H1 (cell line): ENCODE data around the gene INF2. TPM values are rescaled to one million over a fixed set of nuclear protein-coding genes. Genes with fewer than 3 reads are reported as not detected.

ENCODE experiments used
- CTCF ChIA-PET: fragments of 300-600 bp; sonication (Branson Sonifier 250); formaldehyde crosslinking; loops from one replicate; lab custom pipeline; 2021; ENCODE audit not compliant: partially characterized antibody; lab: Charles Lee
- POLR2A ChIA-PET: fragments of 300-600 bp; sonication (Branson Sonifier 250); formaldehyde crosslinking; loops from one replicate; lab custom pipeline; 2021; ENCODE audit warnings: inconsistent platforms; ENCODE audit not compliant: partially characterized antibody; lab: Charles Lee
- DNase-seq, 2 experiments: peaks; one replicate each; pipeline versions ENCODE4 v3.0.0 to v3.0.0-alpha.2; 2010 to 2022; ENCODE audit warnings: low spot score in 2 of 2, low read depth in 1 of 2, mixed read lengths in 1 of 2
- FAIRE-seq: peaks from 2 replicates; lab custom pipeline; 2011; peaks lifted over from hg19 to GRCh38; lab: Jason Lieb, UNC
- H2AFZ ChIP-seq: 2 replicates; pipeline ENCODE4 v1.8.1; 2012; ENCODE audit warnings: low read length, inconsistent platforms
- H2AK5ac ChIP-seq: 2 replicates; pipeline ENCODE4 v1.6.1; 2013; ENCODE audit warnings: low read depth, low read length
- H2BK120ac ChIP-seq: replicated peaks from 2 replicates; pipeline ENCODE3; 2013; ENCODE audit warnings: low read depth, low read length, inconsistent platforms
- H2BK12ac ChIP-seq: 2 replicates; pipeline ENCODE4 v1.6.1; 2013; ENCODE audit warnings: low read depth, low read length
- H2BK15ac ChIP-seq: 2 replicates; pipeline ENCODE4 v1.6.1; 2013; ENCODE audit warnings: low read length
- H2BK20ac ChIP-seq: 2 replicates; pipeline ENCODE4 v1.6.1; 2013; ENCODE audit warnings: low read length
- H2BK5ac ChIP-seq: 2 replicates; pipeline ENCODE4 v1.6.1; 2013; ENCODE audit warnings: low read depth, low read length
- H3K14ac ChIP-seq: 2 replicates; pipeline ENCODE4 v1.6.1; 2013; ENCODE audit warnings: inconsistent platforms; ENCODE audit not compliant: insufficient read length
- H3K18ac ChIP-seq: 2 replicates; pipeline ENCODE4 v1.6.1; 2013; ENCODE audit warnings: low read length; ENCODE audit errors: extremely low read depth
- H3K23ac ChIP-seq: 2 replicates; pipeline ENCODE4 v1.6.1; 2013; ENCODE audit warnings: inconsistent platforms; ENCODE audit not compliant: insufficient read length
- H3K23me2 ChIP-seq: 2 replicates; pipeline ENCODE4 v1.6.1; 2013; ENCODE audit warnings: low read depth, low read length
- H3K27ac ChIP-seq: 2 replicates; pipeline ENCODE4 v1.6.1; 2011; ENCODE audit warnings: low read depth, low read length, inconsistent platforms
- H3K27me3 ChIP-seq, 4 experiments: replicated peaks in 1 of 4; 1 replicate in 1 of 4; 2 replicates in 3 of 4; pipeline versions ENCODE4 v1.6.1 to v1.8.1; 2011 to 2013; ENCODE audit warnings: low read length in 3 of 4, mild to moderate bottlenecking in 3 of 4, inconsistent platforms in 2 of 4, mixed read lengths in 2 of 4, moderate library complexity in 1 of 4; ENCODE audit not compliant: control insufficient read depth in 3 of 4, insufficient read depth in 3 of 4; ENCODE audit errors: extremely low read depth in 1 of 4
- H3K36me3 ChIP-seq, 4 experiments: 2 replicates each; pipeline versions ENCODE4 v1.6.1 to v1.8.1; 2011 to 2013; ENCODE audit warnings: mild to moderate bottlenecking in 4 of 4, low read length in 3 of 4, moderate library complexity in 2 of 4, control low read depth in 1 of 4, inconsistent platforms in 1 of 4; ENCODE audit not compliant: insufficient read depth in 4 of 4, control insufficient read depth in 2 of 4
- H3K4ac ChIP-seq: replicated peaks from 2 replicates; pipeline ENCODE3; 2013; ENCODE audit warnings: low read length, low read depth, mixed read lengths, inconsistent platforms; ENCODE audit not compliant: insufficient read length
- H3K4me1 ChIP-seq, 4 experiments: replicated peaks in 1 of 4; 1 replicate in 1 of 4; 2 replicates in 3 of 4; pipeline versions ENCODE4 v1.6.1 to v1.8.1; 2011 to 2013; ENCODE audit warnings: low read length in 3 of 4, inconsistent platforms in 2 of 4, mixed read lengths in 1 of 4; ENCODE audit not compliant: insufficient read depth in 4 of 4, control insufficient read depth in 3 of 4
- H3K4me2 ChIP-seq, 2 experiments: 2 replicates each; pipeline versions ENCODE4 v1.6.1 to v1.8.1; 2011 to 2013; ENCODE audit warnings: low read depth in 2 of 2, low read length in 2 of 2, control low read depth in 1 of 2, inconsistent platforms in 1 of 2, mild to moderate bottlenecking in 1 of 2; ENCODE audit not compliant: insufficient read depth in 1 of 2
- H3K4me3 ChIP-seq, 4 experiments: fragments of 200-600, 300-600 bp in 1 of 4; sonication (generic), shearing (Covaris generic), sonication (Bioruptor Twin) in 1 of 4; 2 replicates each; pipeline versions ENCODE4 v1.5.1 to v1.8.1; 2011 to 2016; ENCODE audit warnings: low read length in 4 of 4, low read depth in 3 of 4, control low read depth in 2 of 4, inconsistent platforms in 2 of 4, mild to moderate bottlenecking in 2 of 4, mixed read lengths in 1 of 4, moderate library complexity in 1 of 4; ENCODE audit not compliant: insufficient read depth in 2 of 4; ENCODE audit errors: extremely low read depth in 1 of 4
- H3K56ac ChIP-seq: replicated peaks from 2 replicates; pipeline ENCODE3; 2013; ENCODE audit warnings: low read depth, mild to moderate bottlenecking, mixed read lengths, low read length, inconsistent platforms; ENCODE audit not compliant: insufficient read length
- H3K79me1 ChIP-seq: 2 replicates; pipeline ENCODE4 v1.6.1; 2013; ENCODE audit warnings: low read depth, low read length, control low read depth
- H3K79me2 ChIP-seq, 2 experiments: 2 replicates each; pipeline versions ENCODE4 v1.6.1 to v1.8.1; 2012 to 2013; ENCODE audit warnings: low read length in 2 of 2, mild to moderate bottlenecking in 2 of 2, inconsistent platforms in 1 of 2; ENCODE audit not compliant: insufficient read depth in 2 of 2, control insufficient read depth in 1 of 2
- H3K9ac ChIP-seq, 4 experiments: replicated peaks in 1 of 4; 1 replicate in 1 of 4; 2 replicates in 3 of 4; pipeline versions ENCODE4 v1.6.1 to v1.8.1; 2011 to 2013; ENCODE audit warnings: low read depth in 3 of 4, low read length in 3 of 4, control low read depth in 2 of 4, mild to moderate bottlenecking in 2 of 4, moderate library complexity in 2 of 4, inconsistent platforms in 1 of 4; ENCODE audit errors: extremely low read depth in 1 of 4
- H3K9me3 ChIP-seq, 2 experiments: 2 replicates each; pipeline versions ENCODE4 v1.6.1 to v1.8.1; 2012 to 2013; ENCODE audit warnings: mild to moderate bottlenecking in 2 of 2, moderate library complexity in 2 of 2, control low read depth in 1 of 2, inconsistent platforms in 1 of 2, low read depth in 1 of 2, low read length in 1 of 2, mixed read lengths in 1 of 2; ENCODE audit not compliant: insufficient read depth in 2 of 2
- H4K20me1 ChIP-seq, 2 experiments: replicated peaks in 1 of 2; 2 replicates each; pipeline versions ENCODE3 to v1.8.1; 2011 to 2013; ENCODE audit warnings: inconsistent platforms in 2 of 2, low read length in 2 of 2, mild to moderate bottlenecking in 1 of 2; ENCODE audit not compliant: insufficient read depth in 2 of 2, control insufficient read depth in 1 of 2
- H4K5ac ChIP-seq: 2 replicates; pipeline ENCODE4 v1.6.1; 2013; ENCODE audit warnings: low read length, low read depth, mixed read lengths, inconsistent platforms; ENCODE audit not compliant: insufficient read length
- H4K8ac ChIP-seq: 2 replicates; pipeline ENCODE4 v1.8.0; 2013; ENCODE audit warnings: mild to moderate bottlenecking, moderate library complexity, low read length, inconsistent platforms; ENCODE audit not compliant: insufficient read depth; ENCODE audit errors: extremely low read depth
- H4K91ac ChIP-seq: replicated peaks from 2 replicates; pipeline ENCODE3; 2013; ENCODE audit warnings: low read length, mixed read lengths, inconsistent platforms; ENCODE audit not compliant: insufficient read length
- BCL11A ChIP-seq, 2 experiments: IDR thresholded peaks; one replicate each; pipeline ENCODE4 v1.6.1; 2011; ENCODE audit warnings: low read depth in 2 of 2, low read length in 2 of 2, mild to moderate bottlenecking in 2 of 2
- KDM4A ChIP-seq: IDR thresholded peaks from one replicate; pipeline ENCODE4 v1.7.1; 2012; ENCODE audit warnings: low read depth, mild to moderate bottlenecking, moderate library complexity, low read length, inconsistent platforms; ENCODE audit not compliant: severe bottlenecking
- POLR2A ChIP-seq, 2 experiments: IDR thresholded peaks; 1 replicate in 1 of 2; 2 replicates in 1 of 2; pipeline ENCODE4 v1.6.1; 2011; ENCODE audit warnings: low read depth in 2 of 2, low read length in 2 of 2, mild to moderate bottlenecking in 2 of 2; ENCODE audit errors: control extremely low read depth in 1 of 2
- TAF1 ChIP-seq: IDR thresholded peaks from 2 replicates; pipeline ENCODE4 v1.6.1; 2011; ENCODE audit warnings: mild to moderate bottlenecking, low read depth, low read length
- WGBS, 2 experiments: shearing (Covaris generic) in 1 of 2; methylation state at CpG; one replicate each; pipeline versions ENCODE4 v1.1.6 to v1.1.7; 2013 to 2015; ENCODE audit warnings: low lambda C conversion rate in 2 of 2, mixed read lengths in 2 of 2, inconsistent platforms in 1 of 2, low coverage in 1 of 2, missing lambda C conversion rate in 1 of 2; ENCODE audit not compliant: insufficient replicate concordance in 2 of 2, insufficient coverage in 1 of 2, insufficient read length in 1 of 2; ENCODE audit errors: extremely low coverage in 1 of 2, missing lambda C conversion rate in 1 of 2; 5-methylcytosine and 5-hydroxymethylcytosine counted together
- polyA plus RNA-seq, 7 experiments: library from polyadenylated mRNA; depleted of rRNA in 3 of 7; stranded (reverse) in 5 of 7; unstranded in 2 of 7; fragments of >200 nt in 5 of 7; fragments of 200-250 nt in 2 of 7; gene quantifications; 1 replicate in 5 of 7; 2 replicates in 1 of 7; 4 replicates in 1 of 7; pipeline versions ENCODE4 v1.2.1 to v1.2.3, GENCODE V29; 2011 to 2013; ENCODE audit warnings: missing spikeins in 2 of 7, mixed read lengths in 2 of 7
- total RNA-seq: library from RNA; stranded (reverse); fragmentation: NEBNext Ultra II Directional; extraction: Animal tissue kit (Norgen Biotek cat#: 25700); gene quantifications from 2 replicates; pipeline ENCODE4 v1.2.1, GENCODE V29; 2021

The INF2 gene
- total and polyA plus RNA-seq, 2 of the 8 experiments (the other 6 are each of a cell fraction or from before 2014, with no cell fraction given), result 29.1 to 59.5 TPM

GRCh38 chr14:104664588-104664987, 24.8 kb upstream of the INF2 start:
- H3K27ac ChIP-seq, result no peak overlapping the region
- no peak overlapping the region for H3K14ac ChIP-seq
- H3K4me1 ChIP-seq, result peaks cover 0 to 18% (median 11%) of the 10 kb centered on the region in 4 experiments; a peak in 6 of 7 replicates
- no peaks in the 10 kb centered on the region for H3K9me3 ChIP-seq
- peak overlapping the region; percentile 95 for H2BK15ac ChIP-seq
- H4K5ac ChIP-seq, result no peak overlapping the region
- no peak overlapping the region for H2AFZ ChIP-seq
- H3K4ac ChIP-seq, result peak overlapping the region; percentile 41
- peaks cover 2% of the 10 kb centered on the region; the same call in 1 of the 2 replicates for H3K79me1 ChIP-seq
- DNase-seq (no peak), FAIRE-seq (no peak)
- peak overlapping the region; percentile 97 for H3K56ac ChIP-seq
- ChIA-PET CTCF (interaction anchor here (1.5 kb wide), 1 partner anchor 16 kb away, joined by 4 read pairs; no protein-coding TSS in a partner anchor), POLR2A (interaction anchor here (1.3 to 10.2 kb wide), 2 partner anchors 16 to 24 kb away, joined by 3 to 94 read pairs; no protein-coding TSS in a partner anchor)
- H4K8ac ChIP-seq, result peak overlapping the region; percentile 14; the same call in 1 of the 2 replicates
- peak overlapping the region; percentile 23; the same call in 1 of the 2 replicates for H2BK20ac ChIP-seq
- peak overlapping the region; percentile 85 for H2AK5ac ChIP-seq
- 87% methylated on average over 10 of the region's 10 CpGs; no CpG with 5 or more reads in 1 of the 2 experiments for WGBS, 2 experiments
- H3K36me3 ChIP-seq, result no peaks in the 10 kb centered on the region
- no peak overlapping the region for H2BK5ac ChIP-seq
- H2BK120ac ChIP-seq, result no peak overlapping the region
- peak overlapping the region; percentile 96; the same call in 1 of the 2 replicates for H2BK12ac ChIP-seq
- no peak overlapping the region for H3K18ac ChIP-seq
- H4K20me1 ChIP-seq, result peaks cover 2 to 6% of the 10 kb centered on the region in 2 experiments
- no peak overlapping the region for H3K23ac ChIP-seq
- H3K23me2 ChIP-seq, result peaks cover 6% of the 10 kb centered on the region; the same call in 1 of the 2 replicates
- H3K4me3 ChIP-seq, result no peak overlapping the region
- no peaks in the 10 kb centered on the region for H3K27me3 ChIP-seq
- H4K91ac ChIP-seq, result no peak overlapping the region
- no peaks in the 10 kb centered on the region for H3K79me2 ChIP-seq
- TF ChIP-seq BCL11A (IDR thresholded peaks at IDR 0.05; ENCODE audit: low read depth in 2 of 2, low read length in 2 of 2) (no peak), TAF1 (no peak), POLR2A (IDR thresholded peaks at IDR 0.05; ENCODE audit: control extremely low read depth in 1 of 2, low read depth in 2 of 2, low read length in 2 of 2) (no peak), KDM4A (no peak)
- no peak overlapping the region for H3K4me2 ChIP-seq
- H3K9ac ChIP-seq, result no peak overlapping the region
